Skin epidermis (tissue), 12 donors: ENCODE data around the gene GNRHR.
A peak's percentile ranks its signal among the peaks of the same experiment; 100 is the strongest.
"Not testable (repeated sequence)": the region's sequence is repeated elsewhere in the genome, so short reads cannot be mapped to it uniquely, and the experiment has no call there.

Source experiments
- H3K27ac ChIP-seq, 21 experiments: fragments of 200-600 bp; sonication (generic) in 11 of 21; one replicate each; pipeline ENCODE4 v1.5.0; 2020; ENCODE audit warnings: mild to moderate bottlenecking in 3 of 21, inconsistent platforms in 2 of 21, moderate library complexity in 2 of 21
- H3K4me3 ChIP-seq, 7 experiments: fragments of 200-600 bp; sonication (generic) in 2 of 7; one replicate each; pipeline ENCODE4 v1.5.0; 2020; ENCODE audit warnings: inconsistent platforms in 2 of 7, mild to moderate bottlenecking in 2 of 7, moderate library complexity in 1 of 7

GNRHR gene

DNA sequence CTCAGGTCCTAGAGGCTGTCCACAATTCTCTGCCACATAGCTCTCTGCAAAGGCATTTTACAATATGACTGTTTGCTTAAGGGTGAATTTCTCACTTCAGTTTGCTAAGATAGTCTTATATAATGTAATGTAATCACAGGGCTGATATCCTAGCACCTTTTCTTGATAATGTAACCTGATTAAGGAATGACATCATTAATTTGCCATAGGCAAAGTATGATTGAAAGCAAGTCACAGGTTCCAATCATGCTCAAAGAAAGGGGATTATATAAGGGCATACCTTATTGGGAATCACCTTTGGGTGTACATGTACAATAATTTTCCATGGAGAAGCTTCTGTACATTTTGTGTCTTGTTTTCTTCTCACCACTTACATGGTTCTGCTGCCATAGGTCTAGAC lies 18.9 kb downstream of the GNRHR start:
- Histone ChIP-seq H3K4me3 (no peak overlapping the region), H3K27ac (no peak overlapping the region)

DNA sequence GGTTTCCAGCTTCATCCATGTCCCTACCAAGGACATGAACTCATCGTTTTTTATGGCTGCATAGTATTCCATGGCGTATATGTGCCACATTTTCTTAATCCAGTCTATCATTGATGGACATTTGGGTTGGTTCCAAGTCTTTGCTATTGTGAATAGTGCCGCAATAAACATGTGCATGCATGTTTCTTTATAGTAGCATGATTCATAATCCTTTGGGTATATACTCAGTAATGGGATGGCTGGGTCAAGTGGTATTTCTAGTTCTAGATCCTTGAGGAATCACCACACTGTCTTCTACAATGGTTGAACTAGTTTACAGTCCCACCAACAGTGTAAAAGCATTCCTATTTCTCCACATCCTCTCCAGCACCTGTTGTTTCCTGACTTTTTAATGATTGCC lies 23.7 kb downstream of the GNRHR start:
- H3K4me3 ChIP-seq, H3K27ac ChIP-seq: not testable (repeated sequence)

DNA sequence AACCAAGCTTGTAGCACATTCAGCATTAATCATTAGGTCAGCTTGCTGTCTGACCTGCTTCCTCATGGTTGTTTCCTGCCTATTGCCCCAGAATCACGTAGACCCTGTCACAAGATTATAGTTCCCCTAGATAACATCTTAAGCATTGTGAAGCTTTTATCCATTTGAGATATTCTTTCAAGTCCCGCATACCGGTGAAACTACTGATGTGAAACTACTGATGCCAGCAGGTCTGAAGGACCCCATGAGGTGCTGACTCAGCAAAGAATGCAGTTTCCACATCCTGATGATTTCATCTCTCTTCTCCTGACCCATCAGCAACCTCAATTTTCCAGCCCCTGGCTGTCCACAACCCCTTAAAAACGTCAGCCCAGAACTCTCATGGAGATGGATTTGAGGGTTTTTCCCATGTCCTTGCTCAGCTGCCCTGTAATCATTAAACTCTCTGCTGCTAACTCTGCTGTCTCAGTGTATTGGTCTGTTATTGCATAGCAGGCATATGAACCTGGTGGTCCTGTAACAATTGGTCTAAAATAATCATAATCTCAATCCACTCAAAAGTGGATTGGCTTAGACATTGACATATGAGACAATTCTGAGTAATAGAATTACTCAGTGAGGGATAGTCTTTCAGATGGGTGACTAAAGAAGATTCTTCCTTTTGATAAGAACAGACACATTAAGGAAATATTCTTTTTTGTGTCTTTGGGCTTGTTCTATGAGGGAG lies 26.9 kb downstream of the GNRHR start:
- Histone ChIP-seq H3K4me3 (no peak overlapping the region), H3K27ac (peak overlapping the region in 1 of 21 experiments; percentile 35)

DNA sequence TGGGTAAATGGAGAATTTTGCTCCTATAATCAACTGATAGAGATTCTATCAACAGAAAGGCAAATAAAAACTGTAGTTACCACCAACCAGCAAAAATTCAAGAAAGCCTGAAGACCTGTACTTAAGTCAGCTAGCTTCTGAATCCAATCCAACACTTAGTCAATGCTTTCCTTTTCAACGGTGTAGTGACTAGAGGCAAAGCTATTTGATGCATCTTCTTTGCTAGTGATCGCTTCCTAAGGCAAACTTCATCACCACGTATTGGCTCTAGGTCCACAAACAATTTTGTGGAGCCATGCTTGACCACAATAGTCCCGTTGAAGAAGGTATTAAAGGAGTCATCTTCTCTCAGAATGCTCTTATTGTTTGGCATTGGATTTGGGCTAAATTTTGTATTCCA lies 28.2 kb downstream of the GNRHR start:
- H3K4me3 ChIP-seq: no peak overlapping the region
- H3K27ac ChIP-seq: peak overlapping the region in 1 of 21 experiments; percentile 22

DNA sequence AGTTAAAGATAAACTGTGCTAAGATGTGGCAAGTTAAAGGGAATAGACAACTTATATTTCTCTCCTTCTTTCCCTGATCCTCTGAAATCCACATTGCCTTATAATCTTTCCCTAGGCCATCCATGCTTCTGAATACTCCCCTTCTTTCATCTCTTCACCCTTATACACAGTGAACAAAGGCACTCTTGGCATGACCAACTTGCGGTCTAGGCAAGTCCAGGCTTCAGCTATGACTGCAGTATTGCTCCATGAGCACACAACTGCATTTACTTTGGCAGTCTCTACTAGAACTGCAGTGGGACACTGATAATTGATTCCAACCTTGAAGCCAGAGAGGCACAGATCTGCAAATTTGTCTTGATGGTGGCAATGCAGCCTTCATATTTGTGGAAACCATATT lies 29.1 kb downstream of the GNRHR start:
- Histone ChIP-seq H3K27ac (peak overlapping the region in 5 of 21 experiments; percentile 5 to 58 (median 14)), H3K4me3 (no peak overlapping the region)

DNA sequence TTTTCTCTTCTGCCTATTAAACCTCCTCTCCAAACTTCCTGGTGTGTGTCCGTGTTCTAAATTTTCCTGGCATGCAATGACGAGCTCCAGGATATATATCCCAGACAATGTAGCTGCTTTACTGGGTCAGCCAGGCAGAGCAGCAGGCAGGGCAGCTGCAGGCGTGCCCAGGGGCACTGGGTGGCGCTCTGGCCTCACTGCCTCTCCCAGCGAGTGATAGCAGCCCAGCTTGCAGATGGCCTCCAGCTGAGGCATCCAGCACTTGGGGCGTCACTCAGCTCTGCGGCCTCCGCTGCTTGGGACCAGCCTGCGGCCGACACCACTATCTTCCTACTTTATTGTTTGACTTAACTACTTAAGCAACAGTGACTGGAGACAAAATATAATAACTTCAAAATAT lies 30.2 kb downstream of the GNRHR start:
- Histone ChIP-seq H3K27ac (peak overlapping the region in 5 of 21 experiments; percentile 5 to 37 (median 25)), H3K4me3 (no peak overlapping the region)

DNA sequence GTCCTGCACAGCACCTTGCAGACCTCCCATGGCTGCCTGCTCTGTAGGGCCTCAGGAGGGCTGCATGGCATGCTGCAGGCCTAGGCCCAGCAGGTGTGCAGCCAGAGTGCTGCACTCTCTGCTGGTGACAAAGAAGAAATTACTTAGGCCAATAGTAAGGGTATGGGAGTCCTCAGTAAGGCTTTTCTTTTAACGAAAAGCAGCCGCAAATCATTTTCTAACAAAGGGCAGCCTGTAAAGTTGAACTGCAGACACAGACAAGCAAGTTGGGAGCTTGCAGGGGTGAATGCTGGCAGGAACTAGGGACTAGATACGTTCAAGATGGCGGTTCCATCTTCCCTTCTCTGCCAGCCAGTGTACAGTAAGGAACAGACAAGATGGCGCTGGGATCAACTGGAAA lies 30.8 kb downstream of the GNRHR start:
- H3K27ac ChIP-seq: peak overlapping the region in 3 of 21 experiments; percentile 22 to 37 (median 25)
- H3K4me3 ChIP-seq: no peak overlapping the region

DNA sequence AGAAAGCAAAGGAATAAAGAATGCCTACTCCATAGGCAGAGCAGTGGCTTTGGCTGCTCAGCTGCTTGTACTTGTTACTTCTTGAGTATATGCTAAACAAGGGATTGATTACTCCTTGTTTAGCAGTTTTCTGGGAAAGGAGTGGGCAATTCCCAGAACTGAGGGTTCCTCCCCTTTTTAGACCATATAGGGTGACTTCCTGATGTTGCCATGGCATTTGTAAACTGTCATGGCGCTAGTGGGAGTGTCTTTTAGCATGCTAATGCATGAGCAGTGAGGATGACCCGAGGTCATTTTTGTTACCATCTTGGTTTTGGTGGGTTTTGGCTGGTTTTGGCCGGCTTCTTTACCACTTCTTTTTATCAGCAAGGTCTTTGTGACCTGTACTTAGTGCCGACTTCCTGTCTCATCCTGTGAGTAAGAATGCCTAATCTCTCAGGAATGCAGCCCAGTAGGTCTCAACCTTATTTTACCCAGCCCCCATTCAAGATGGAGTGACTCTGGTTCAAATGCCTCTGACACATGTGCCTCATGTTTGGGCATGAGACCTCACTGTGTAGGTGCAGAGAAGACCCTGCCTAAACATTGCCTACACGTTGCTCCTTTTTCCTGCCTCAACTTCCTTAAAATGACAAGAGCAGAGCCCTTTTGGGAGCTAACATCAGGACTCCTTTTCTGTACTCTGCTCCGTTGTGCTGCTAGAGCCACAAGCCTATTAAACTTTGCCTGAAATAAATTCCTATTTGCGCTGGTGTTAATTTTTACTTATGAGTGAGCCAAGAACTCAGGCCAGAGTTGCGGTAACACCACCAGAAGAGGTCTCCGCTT lies 32.2 kb downstream of the GNRHR start:
- H3K27ac ChIP-seq: peak overlapping the region in 13 of 21 experiments; percentile 1 to 67 (median 50)

DNA sequence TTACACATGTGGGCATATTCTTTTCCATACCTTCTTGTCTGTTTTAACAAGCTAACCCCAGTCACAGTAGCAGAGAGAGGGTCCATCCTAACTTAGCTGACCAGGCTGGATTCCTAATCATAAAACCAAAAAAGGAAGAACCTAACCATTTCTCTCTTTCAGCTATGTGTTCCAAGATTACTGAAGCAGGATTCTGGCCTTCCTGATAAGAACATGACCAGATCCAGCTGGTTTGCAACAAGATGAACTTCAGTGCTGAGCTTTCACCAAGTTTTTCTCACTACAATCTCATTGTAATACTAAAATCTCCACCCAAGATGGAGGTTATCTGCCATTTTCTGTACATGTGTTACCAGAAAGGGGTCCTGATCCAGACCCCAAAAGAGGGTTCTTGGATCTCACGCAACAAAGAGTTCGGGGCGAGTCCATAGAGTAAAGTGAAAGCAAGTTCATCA lies 32.8 kb downstream of the GNRHR start:
- peak overlapping the region in 15 of 21 experiments; percentile 1 to 67 (median 49) for H3K27ac ChIP-seq
- H3K4me3 ChIP-seq: no peak overlapping the region

More for the DNA sequence above, 32.2 kb downstream of the GNRHR start:
- no peak overlapping the region for H3K4me3 ChIP-seq

DNA sequence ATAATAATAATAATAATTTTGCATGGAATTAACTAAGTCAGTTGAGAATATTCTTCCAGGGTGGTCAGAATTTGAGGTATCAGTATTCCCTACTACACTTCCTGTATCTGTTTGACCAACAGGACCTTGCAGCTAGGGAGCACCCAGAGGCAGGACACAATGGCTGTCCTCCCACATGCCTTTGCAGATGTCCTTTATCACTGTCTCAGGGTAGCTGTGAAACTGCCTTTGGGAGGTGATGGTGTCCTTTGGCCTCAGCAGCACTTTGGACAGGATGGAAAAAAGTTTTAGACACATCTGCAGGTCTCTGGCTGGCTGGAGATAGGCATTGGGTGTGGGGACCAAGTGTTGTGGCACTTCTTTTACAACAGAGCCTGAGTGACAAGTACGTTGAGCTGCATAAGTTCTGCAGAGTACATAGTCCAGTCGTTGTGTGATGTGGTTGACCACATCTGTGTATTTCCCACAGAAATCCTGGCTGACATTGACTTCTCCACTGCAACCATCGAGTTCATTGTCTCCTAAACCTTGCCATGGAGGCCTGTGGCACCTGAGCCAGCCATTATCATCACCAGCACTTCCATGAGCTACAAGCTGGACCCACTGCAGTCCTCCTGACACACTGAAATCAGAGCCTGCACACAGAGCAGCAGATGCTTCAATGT lies 34.1 kb downstream of the GNRHR start:
- Histone ChIP-seq H3K27ac (no peak overlapping the region), H3K4me3 (no peak overlapping the region)

DNA sequence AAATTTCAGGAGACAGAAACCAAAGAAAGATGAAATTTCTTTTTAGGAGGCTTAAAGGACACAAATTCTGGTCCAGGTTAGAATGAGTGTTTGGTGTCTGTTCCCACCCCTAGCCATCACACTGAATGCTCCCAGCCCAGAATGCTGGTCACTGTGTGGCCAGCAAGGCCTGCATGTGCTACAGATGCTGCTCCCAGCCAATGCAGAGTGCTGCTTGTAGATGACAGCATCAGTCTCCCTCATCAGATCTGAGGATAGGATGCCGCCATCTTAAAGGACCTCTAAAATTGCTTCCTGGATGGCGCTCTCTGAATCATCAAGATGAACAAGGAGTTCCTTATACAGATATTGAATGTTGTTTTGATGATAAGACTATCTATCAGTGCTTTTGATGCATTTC lies 35.3 kb downstream of the GNRHR start:
- Histone ChIP-seq H3K4me3 (no peak overlapping the region), H3K27ac (no peak overlapping the region)

DNA sequence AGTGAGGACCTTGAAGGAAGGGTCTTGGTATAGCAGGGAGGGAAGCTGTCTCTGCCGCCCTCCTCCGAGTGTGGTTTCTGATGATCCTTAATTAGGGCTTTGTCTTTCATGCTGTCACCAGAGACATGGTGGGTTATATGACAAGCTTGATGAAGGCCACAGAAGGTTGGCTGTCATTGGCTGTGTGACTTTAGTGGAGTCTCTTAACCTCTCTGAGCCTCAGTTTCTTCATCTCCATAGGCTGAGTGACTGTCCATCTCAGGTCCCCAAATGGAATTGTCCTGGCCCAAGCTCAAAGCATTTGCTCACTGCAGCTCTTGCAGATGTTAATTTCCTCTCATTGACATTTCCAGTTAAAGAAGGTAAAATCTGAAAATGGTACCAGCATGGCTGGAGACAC lies 36.6 kb downstream of the GNRHR start:
- Histone ChIP-seq H3K27ac (no peak overlapping the region), H3K4me3 (no peak overlapping the region)

DNA sequence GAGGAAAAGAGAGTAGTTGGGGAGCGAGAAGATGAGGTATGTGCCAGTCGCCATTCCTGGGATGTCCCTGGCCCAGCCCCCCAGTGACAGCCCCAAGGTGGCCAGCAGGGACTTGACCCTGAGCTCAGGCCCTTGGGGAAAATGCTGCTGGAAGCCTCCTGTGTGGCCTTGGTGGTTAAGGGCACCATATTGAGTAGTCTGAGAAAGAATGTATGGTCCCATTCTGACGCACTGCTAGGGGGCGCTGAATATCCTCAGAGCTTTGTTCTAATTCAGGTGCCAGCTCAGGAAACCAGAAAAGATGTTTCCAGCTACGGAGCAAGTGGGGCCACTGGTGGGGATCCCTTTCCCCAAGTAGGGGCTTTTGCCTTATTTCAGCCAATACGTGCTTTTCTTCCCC lies 39.2 kb downstream of the GNRHR start:
- H3K27ac ChIP-seq: no peak overlapping the region
- H3K4me3 ChIP-seq: no peak overlapping the region

DNA sequence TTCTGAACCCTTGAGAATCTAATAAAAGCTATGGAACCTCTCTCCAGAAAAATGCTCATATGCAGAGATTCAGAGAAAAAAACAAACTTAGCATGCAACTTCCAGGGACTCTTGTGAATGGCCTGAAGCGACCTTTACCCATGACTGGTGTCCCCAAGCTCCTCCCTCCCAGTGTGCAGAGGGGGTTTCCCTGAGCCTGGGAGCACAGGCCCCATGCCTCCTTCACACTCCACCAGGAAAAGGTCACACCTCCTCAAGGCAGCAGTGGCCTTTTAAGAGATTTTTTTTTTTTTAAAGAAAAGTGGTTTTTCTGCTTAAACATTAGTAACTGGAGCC lies 40.0 kb downstream of the GNRHR start:
- peak overlapping the region in 3 of 21 experiments; percentile 56 to 65 (median 61) for H3K27ac ChIP-seq
- no peak overlapping the region for H3K4me3 ChIP-seq

DNA sequence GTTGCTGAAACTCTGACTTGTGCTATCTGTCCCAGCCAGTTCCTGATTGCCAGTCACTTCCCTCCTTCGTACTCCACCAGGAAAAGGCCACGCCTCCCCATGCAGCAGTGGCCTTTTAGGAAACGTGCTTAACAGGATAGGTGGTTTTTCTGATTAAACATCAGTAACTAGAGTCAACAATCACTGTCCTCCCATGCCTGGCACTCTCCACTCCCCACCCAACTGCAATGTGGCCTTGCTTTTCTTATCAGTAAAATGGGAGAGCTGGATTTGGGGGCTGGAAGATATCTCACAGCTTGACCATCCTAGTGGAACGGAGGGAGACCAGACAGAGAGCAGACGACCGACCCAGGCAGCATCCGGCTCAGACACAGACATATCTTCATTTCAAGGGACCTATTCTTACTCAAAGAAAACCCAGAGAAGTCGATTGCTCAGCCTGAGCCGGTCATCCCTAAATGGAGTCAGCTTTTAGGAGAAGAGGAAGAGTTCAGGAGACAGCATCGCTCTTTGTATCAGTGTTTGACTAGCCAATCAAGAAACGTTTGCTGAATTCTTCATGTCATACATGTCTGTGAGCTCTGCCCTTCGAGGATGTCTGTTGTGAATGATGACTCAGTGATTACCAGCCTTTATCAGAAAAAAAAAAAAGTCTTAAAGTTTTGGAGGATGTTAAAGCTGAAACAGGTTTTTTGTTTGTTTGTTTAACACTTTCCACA lies 40.5 kb downstream of the GNRHR start:
- peak overlapping the region in 14 of 21 experiments; percentile 1 to 65 (median 32) for H3K27ac ChIP-seq
- no peak overlapping the region for H3K4me3 ChIP-seq

DNA sequence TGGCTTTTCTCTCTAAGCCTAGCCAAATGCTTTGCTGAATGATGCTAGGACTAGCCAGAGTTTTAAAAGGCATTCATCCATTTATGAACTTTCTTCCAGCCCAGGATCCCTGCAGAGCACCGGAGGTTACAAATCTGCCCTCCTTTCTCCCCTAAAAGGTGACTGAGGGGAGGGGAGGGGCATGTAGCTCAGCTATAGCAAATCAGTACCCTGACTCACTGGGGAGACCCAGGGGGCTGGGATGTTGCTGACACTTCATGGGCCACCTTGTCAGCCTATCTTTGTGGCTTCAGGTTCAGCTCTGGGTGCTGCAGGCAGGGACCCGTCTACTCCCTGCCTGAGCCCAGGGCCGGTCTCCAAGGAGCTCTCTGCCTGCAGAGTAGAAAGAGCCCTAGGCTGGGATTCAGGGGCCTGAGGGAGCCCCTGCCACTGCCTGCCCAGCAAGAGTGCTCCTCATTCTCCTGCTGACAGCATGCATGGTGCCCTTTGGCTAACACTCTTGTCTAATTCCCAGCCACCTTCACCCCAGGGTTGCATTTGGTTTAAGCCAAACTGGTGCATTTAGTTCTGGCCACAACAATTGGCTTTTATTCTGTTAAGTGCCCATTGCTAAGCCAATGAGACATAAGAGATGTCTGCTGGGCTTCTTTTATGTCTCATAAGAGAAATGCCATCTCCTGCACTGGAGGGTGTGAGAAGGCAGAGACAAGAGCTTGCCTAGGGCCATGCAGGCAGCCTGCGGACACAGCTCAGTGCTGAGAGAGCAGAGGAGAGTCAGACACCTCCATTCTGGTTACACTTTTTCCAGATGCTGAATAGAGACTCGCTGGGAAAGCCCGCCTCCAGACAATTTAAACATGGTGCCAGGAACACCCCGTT lies 41.3 kb downstream of the GNRHR start:
- Histone ChIP-seq H3K4me3 (no peak overlapping the region), H3K27ac (peak overlapping the region in 8 of 21 experiments; percentile 26 to 56 (median 42))

DNA sequence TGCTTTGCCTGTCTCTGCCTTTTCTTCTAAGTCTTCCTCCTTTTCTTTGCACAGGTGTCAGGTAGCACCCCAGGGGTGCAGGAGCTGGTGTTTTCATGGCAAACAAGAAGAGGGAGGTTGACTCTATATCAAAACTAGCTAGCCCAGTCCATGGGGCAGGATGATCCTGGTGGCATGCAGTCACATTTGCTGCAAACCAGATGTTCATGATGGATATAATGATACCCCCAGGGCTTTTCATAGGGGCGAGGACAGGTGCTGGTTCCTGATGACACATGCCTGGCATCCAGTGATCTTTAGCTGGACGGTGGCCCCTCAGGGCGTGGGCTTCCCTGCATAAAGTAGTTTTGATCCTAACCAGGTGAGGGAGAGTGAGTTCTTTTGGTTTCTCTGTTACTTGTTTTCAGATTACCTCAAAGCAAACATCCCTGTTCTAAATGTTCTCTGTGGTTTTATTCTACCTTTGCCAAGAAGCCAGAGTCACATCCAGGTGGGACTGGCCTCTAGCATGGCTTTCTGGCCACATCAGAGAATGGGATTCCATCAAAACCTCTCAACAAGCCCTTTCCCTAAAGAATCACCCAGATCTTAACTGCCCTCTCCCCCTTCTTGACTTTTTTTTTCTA lies 42.1 kb downstream of the GNRHR start:
- Histone ChIP-seq H3K27ac (no peak overlapping the region), H3K4me3 (no peak overlapping the region)

DNA sequence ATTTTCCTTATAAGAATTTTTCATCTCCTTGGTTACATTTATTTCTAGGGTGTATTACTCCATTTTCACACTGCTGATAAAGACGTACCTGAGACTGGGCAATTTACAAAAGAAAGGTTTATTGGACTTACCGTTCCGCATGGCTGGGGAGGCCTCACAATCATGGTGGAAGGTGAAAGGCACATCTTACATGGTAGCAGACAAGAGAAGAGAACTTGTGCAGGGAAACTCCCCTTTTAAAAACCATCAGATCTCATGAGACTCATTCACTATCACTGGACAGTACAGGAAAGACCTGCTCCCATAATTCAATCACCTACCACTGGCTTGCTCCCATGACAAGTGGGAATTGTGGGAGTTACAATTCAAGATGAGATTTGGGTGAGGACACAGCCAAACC lies 47.5 kb downstream of the GNRHR start:
- not testable (repeated sequence) for H3K4me3 ChIP-seq, H3K27ac ChIP-seq
